Measurements from ENCODE around the gene LIG3.

GRCh38 chr17:34998205-34998604, 17.9 kb downstream of the LIG3 start:
- TF ChIP-seq, protein P1, sequence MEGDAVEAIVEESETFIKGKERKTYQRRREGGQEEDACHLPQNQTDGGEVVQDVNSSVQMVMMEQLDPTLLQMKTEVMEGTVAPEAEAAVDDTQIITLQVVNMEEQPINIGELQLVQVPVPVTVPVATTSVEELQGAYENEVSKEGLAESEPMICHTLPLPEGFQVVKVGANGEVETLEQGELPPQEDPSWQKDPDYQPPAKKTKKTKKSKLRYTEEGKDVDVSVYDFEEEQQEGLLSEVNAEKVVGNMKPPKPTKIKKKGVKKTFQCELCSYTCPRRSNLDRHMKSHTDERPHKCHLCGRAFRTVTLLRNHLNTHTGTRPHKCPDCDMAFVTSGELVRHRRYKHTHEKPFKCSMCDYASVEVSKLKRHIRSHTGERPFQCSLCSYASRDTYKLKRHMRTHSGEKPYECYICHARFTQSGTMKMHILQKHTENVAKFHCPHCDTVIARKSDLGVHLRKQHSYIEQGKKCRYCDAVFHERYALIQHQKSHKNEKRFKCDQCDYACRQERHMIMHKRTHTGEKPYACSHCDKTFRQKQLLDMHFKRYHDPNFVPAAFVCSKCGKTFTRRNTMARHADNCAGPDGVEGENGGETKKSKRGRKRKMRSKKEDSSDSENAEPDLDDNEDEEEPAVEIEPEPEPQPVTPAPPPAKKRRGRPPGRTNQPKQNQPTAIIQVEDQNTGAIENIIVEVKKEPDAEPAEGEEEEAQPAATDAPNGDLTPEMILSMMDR (IDR thresholded peaks at IDR 0.05): no peak
- TF ChIP-seq EP300 (IDR thresholded peaks at IDR 0.05) (no peak), POLR2A (IDR thresholded peaks at IDR 0.05) (no peak)
